ENCODE measurements around the gene RFPL4A. TPM values are rescaled to one million over a fixed set of nuclear protein-coding genes. Genes with fewer than 3 reads are reported as not detected.

Gene RFPL4A
- total and polyA plus RNA-seq, 2 of the 8 experiments (the other 6 are each of a cell fraction or from before 2014, with no cell fraction given): not detected

DNA sequence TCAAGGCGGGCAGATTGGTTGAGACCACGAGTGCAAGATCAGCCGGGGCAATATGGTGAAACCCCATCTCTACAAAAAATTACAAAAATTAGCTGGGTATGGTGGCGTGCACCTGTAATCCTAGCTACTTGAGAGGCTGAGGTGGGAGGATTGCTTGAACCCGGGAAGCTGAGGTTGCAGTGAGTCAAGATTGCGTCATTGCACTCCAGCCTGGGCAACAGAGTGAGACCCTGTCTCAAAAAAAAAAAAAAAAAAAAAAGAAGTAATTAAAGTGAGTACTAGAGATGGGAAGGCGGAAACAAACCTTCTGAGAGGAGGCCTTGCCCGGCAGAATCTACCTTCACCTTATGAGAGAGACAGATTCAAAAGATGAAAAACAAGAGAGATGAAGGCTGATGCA, 35.4 kb upstream of the RFPL4A start:
- H2BK5ac ChIP-seq (ENCODE audit: low read depth, low read length): no peak overlapping the region
- H2BK20ac ChIP-seq (ENCODE audit: low read length): no peak overlapping the region
- no peaks in the 10 kb centered on the region for H4K20me1 ChIP-seq (replicated peaks in 1 of 2; ENCODE audit: control insufficient read depth in 1 of 2, insufficient read depth in 2 of 2, low read length in 2 of 2)
- no peak overlapping the region for H3K4ac ChIP-seq (replicated peaks; ENCODE audit: insufficient read length, low read depth, low read length)
- H3K4me1 ChIP-seq (replicated peaks in 1 of 4; ENCODE audit: control insufficient read depth in 3 of 4, insufficient read depth in 4 of 4, low read length in 3 of 4): no peaks in the 10 kb centered on the region
- no peak overlapping the region for H4K8ac ChIP-seq (ENCODE audit: extremely low read depth, insufficient read depth, low read length)
- H3K27ac ChIP-seq (ENCODE audit: low read depth, low read length): no peak overlapping the region
- H3K23me2 ChIP-seq (ENCODE audit: low read depth, low read length): no peaks in the 10 kb centered on the region
- H3K9ac ChIP-seq (replicated peaks in 1 of 4; ENCODE audit: extremely low read depth in 1 of 4, low read depth in 3 of 4, low read length in 3 of 4): no peak overlapping the region
- POLR2A ChIA-PET (ENCODE audit: partially characterized antibody): no interaction called here
- H3K18ac ChIP-seq (ENCODE audit: extremely low read depth, low read length): no peak overlapping the region
- no peak overlapping the region for H2AK5ac ChIP-seq (ENCODE audit: low read depth, low read length)
- H3K23ac ChIP-seq (ENCODE audit: insufficient read length): no peak overlapping the region
- no peak overlapping the region for H2AFZ ChIP-seq (ENCODE audit: low read length)
- no peaks in the 10 kb centered on the region for H3K79me2 ChIP-seq (ENCODE audit: control insufficient read depth in 1 of 2, insufficient read depth in 2 of 2, low read length in 2 of 2)
- H3K56ac ChIP-seq (replicated peaks; ENCODE audit: insufficient read length, low read depth, low read length): no peak overlapping the region
- no peak overlapping the region for H3K4me3 ChIP-seq (ENCODE audit: extremely low read depth in 1 of 4, insufficient read depth in 2 of 4, low read depth in 3 of 4, low read length in 4 of 4)
- no peak overlapping the region for H4K5ac ChIP-seq (ENCODE audit: insufficient read length, low read depth, low read length)
- no peak overlapping the region for H2BK120ac ChIP-seq (replicated peaks; ENCODE audit: low read depth, low read length)
- FAIRE-seq: no peak
- no peak overlapping the region for H4K91ac ChIP-seq (replicated peaks; ENCODE audit: insufficient read length, low read length)
- H3K9me3 ChIP-seq (ENCODE audit: insufficient read depth in 2 of 2, low read depth in 1 of 2, low read length in 1 of 2): peaks cover 36 to 84% of the 10 kb centered on the region in 2 experiments
- no peak overlapping the region for H2BK15ac ChIP-seq (ENCODE audit: low read length)
- no peaks in the 10 kb centered on the region for H3K27me3 ChIP-seq (replicated peaks in 1 of 4; ENCODE audit: control insufficient read depth in 3 of 4, extremely low read depth in 1 of 4, insufficient read depth in 3 of 4, low read length in 3 of 4)
- TF ChIP-seq KDM1A (IDR thresholded peaks at IDR 0.05; ENCODE audit: borderline replicate concordance, low read length): no peak
- TF ChIP-seq CREB1 (IDR thresholded peaks at IDR 0.05): no peak
- TF ChIP-seq TBP (IDR thresholded peaks at IDR 0.05; ENCODE audit: low read depth, low read length): no peak
- no peak for TF ChIP-seq RNF2 (IDR thresholded peaks at IDR 0.05; ENCODE audit: borderline replicate concordance, low read depth, low read length, missing control alignments, poor library complexity, severe bottlenecking)
- TF ChIP-seq, protein P1, sequence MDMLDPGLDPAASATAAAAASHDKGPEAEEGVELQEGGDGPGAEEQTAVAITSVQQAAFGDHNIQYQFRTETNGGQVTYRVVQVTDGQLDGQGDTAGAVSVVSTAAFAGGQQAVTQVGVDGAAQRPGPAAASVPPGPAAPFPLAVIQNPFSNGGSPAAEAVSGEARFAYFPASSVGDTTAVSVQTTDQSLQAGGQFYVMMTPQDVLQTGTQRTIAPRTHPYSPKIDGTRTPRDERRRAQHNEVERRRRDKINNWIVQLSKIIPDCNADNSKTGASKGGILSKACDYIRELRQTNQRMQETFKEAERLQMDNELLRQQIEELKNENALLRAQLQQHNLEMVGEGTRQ (IDR thresholded peaks at IDR 0.05; ENCODE audit: low read length): no peak
- TF ChIP-seq HDAC6 (IDR thresholded peaks at IDR 0.05; ENCODE audit: low read depth, low read length): no peak
- TF ChIP-seq SIX5 (IDR thresholded peaks at IDR 0.05; ENCODE audit: low read depth, low read length): no peak
- no peak for TF ChIP-seq NRF1 (IDR thresholded peaks at IDR 0.05; ENCODE audit: low read depth, low read length)
- TF ChIP-seq BRCA1 (IDR thresholded peaks at IDR 0.05; ENCODE audit: low read depth, low read length): no peak
- TF ChIP-seq BACH1 (IDR thresholded peaks at IDR 0.05; ENCODE audit: low read length): no peak
- no peak for TF ChIP-seq POU5F1 (IDR thresholded peaks at IDR 0.05; ENCODE audit: low read depth, low read length)
- TF ChIP-seq RXRA (IDR thresholded peaks at IDR 0.05; ENCODE audit: insufficient read depth, low read depth, low read length): no peak
- no peak for TF ChIP-seq EP300 (IDR thresholded peaks at IDR 0.05; ENCODE audit: borderline replicate concordance in 1 of 2, low read depth in 2 of 2, low read length in 2 of 2)
- no peak for TF ChIP-seq SP4 (IDR thresholded peaks at IDR 0.05; ENCODE audit: low read length)
- no peak for TF ChIP-seq GABPA (IDR thresholded peaks at IDR 0.05; ENCODE audit: borderline replicate concordance, insufficient read depth, low read length)
- 80% methylated on average over 6 of the region's 8 CpGs; no CpG with 5 or more reads in 1 of the 2 experiments for WGBS, 2 experiments (ENCODE audit: extremely low coverage in 1 of 2, insufficient coverage in 1 of 2, insufficient read length in 1 of 2, insufficient replicate concordance in 2 of 2, low coverage in 1 of 2, low lambda C conversion rate in 2 of 2, missing lambda C conversion rate in 1 of 2)
- H3K36me3 ChIP-seq (ENCODE audit: control insufficient read depth in 2 of 4, insufficient read depth in 4 of 4, low read length in 3 of 4): no peaks in the 10 kb centered on the region
- H2BK12ac ChIP-seq (ENCODE audit: low read depth, low read length): no peak overlapping the region
- H3K4me2 ChIP-seq (ENCODE audit: insufficient read depth in 1 of 2, low read depth in 2 of 2, low read length in 2 of 2): no peak overlapping the region
- no peak for DNase-seq (ENCODE audit: low read depth in 1 of 2, low spot score in 2 of 2)
- H3K79me1 ChIP-seq (ENCODE audit: low read depth, low read length): no peaks in the 10 kb centered on the region
- CTCF ChIA-PET (ENCODE audit: partially characterized antibody): no interaction called here
- H3K14ac ChIP-seq (ENCODE audit: insufficient read length): no peak overlapping the region

Measured in H1 (cell line).